Naive thymus-derived CD4-positive, alpha-beta T cell (primary cell): ENCODE results near the gene ERMP1. TPM values are rescaled to one million over a fixed set of nuclear protein-coding genes. Genes with fewer than 3 reads are reported as not detected.
"Not testable (repeated sequence)": the region's sequence is repeated elsewhere in the genome, so short reads cannot be mapped to it uniquely, and the experiment has no call there.

Experiments
- ATAC-seq: fragments of 150-1000 bp; cut with Tn5 transposase; 2 replicates; pipeline ENCODE4 v1.10.0; 2021; ENCODE audit warnings: mild to moderate bottlenecking, moderate library complexity
- CTCF ChIA-PET: fragments of 350-600 bp; sonication (Branson Sonifier 250); formaldehyde crosslinking; loops from one replicate; lab custom pipeline; 2021; ENCODE audit warnings: antibody characterized with exemption; lab: Charles Lee
- POLR2A ChIA-PET: fragments of 350-600 bp; sonication (Branson Sonifier 250); formaldehyde crosslinking; loops from one replicate; lab custom pipeline; 2021; ENCODE audit warnings: antibody characterized with exemption, inconsistent platforms; lab: Charles Lee
- DNase-seq, 9 donors: peaks; one replicate each; pipeline versions ENCODE4 v3.0.0 to v3.0.0-alpha.2; 2020 to 2022; ENCODE audit warnings: mixed read lengths in 1 of 9
- H3K27ac ChIP-seq: one replicate; pipeline ENCODE4 v1.7.0; 2013; ENCODE audit warnings: mild to moderate bottlenecking, low read depth, low read length, moderate library complexity
- H3K27me3 ChIP-seq, 2 donors: one replicate each; pipeline ENCODE4 v1.7.0; 2013; ENCODE audit warnings: low read length in 2 of 2, mild to moderate bottlenecking in 2 of 2, moderate library complexity in 2 of 2; ENCODE audit not compliant: control insufficient read depth in 2 of 2, insufficient read depth in 2 of 2
- H3K36me3 ChIP-seq, 3 experiments: 1 replicate in 2 of 3; 2 replicates in 1 of 3; pipeline ENCODE4 v1.7.0; 2013; ENCODE audit warnings: low read length in 3 of 3, mild to moderate bottlenecking in 3 of 3, moderate library complexity in 1 of 3; ENCODE audit not compliant: insufficient read depth in 3 of 3, control insufficient read depth in 2 of 3
- H3K4me1 ChIP-seq, 2 donors: one replicate each; pipeline ENCODE4 v1.7.0; 2013; ENCODE audit warnings: low read length in 2 of 2, mild to moderate bottlenecking in 2 of 2, moderate library complexity in 1 of 2; ENCODE audit not compliant: control insufficient read depth in 2 of 2, insufficient read depth in 2 of 2
- H3K4me3 ChIP-seq: 2 replicates; pipeline ENCODE4 v1.7.0; 2013; ENCODE audit warnings: mild to moderate bottlenecking, low read length
- H3K9me3 ChIP-seq, 3 experiments: 1 replicate in 2 of 3; 2 replicates in 1 of 3; pipeline ENCODE4 v1.7.0; 2013; ENCODE audit warnings: low read length in 3 of 3; ENCODE audit not compliant: control insufficient read depth in 2 of 3
- H3K27ac Mint-ChIP-seq, 9 donors: one replicate each; pipeline ENCODE4 v1.8.0; 2020 to 2022; ENCODE audit warnings: mixed read lengths in 9 of 9, mild to moderate bottlenecking in 8 of 9, moderate library complexity in 5 of 9, inconsistent platforms in 2 of 9
- H3K27me3 Mint-ChIP-seq, 5 donors: one replicate each; pipeline ENCODE4 v1.8.0; 2021 to 2022; ENCODE audit warnings: mixed read lengths in 5 of 5, mild to moderate bottlenecking in 1 of 5
- H3K36me3 Mint-ChIP-seq, 5 donors: one replicate each; pipeline ENCODE4 v1.8.0; 2020 to 2022; ENCODE audit warnings: mixed read lengths in 5 of 5, mild to moderate bottlenecking in 3 of 5, inconsistent platforms in 1 of 5
- H3K4me1 Mint-ChIP-seq, 7 donors: one replicate each; pipeline ENCODE4 v1.8.0; 2020 to 2022; ENCODE audit warnings: mixed read lengths in 7 of 7, mild to moderate bottlenecking in 3 of 7, inconsistent platforms in 1 of 7
- H3K4me3 Mint-ChIP-seq, 10 donors: one replicate each; pipeline ENCODE4 v1.8.0; 2020 to 2022; ENCODE audit warnings: mild to moderate bottlenecking in 10 of 10, mixed read lengths in 10 of 10, moderate library complexity in 6 of 10, inconsistent platforms in 2 of 10
- H3K9me3 Mint-ChIP-seq, 11 donors: one replicate each; pipeline ENCODE4 v1.8.0; 2020 to 2022; ENCODE audit warnings: mixed read lengths in 11 of 11, mild to moderate bottlenecking in 4 of 11, inconsistent platforms in 1 of 11, moderate library complexity in 1 of 11
- intact Hi-C, 2 donors: fragments of 100-400 bp; cut with micrococcal nuclease; formaldehyde crosslinking; loops; one replicate each; pipeline ENCODE4 v1.15.1; 2023
- polyA plus RNA-seq, 2 donors: library from polyadenylated mRNA; unstranded; fragments of 300-500 nt; fragmentation: Illumina TruSeq; gene quantifications; one replicate each; pipeline ENCODE4 v1.2.3, GENCODE V29; 2021
- total RNA-seq, 6 experiments: library from RNA in 5 of 6; stranded (reverse) in 5 of 6; gene quantifications; 1 replicate in 5 of 6; 2 replicates in 1 of 6; pipeline ENCODE4 v1.2.3 and lab custom pipeline; 2021 to 2026

ERMP1 gene
- total and polyA plus RNA-seq, 7 experiments from 2014 or later = 7.3 to 37.1 (median 13.0) TPM

- Histone ChIP-seq H3K36me3 (peaks cover 6 to 56% (median 10%) of the 10 kb centered on the region in 3 experiments), H3K9me3 (peaks cover 0 to 16% (median 5%) of the 10 kb centered on the region in 3 experiments)
- peaks cover 47 to 95% (median 88%) of the 10 kb centered on the region in 5 donors for H3K36me3 Mint-ChIP-seq
- H3K4me3 ChIP-seq, H3K4me1 ChIP-seq, ATAC-seq, H3K27ac ChIP-seq, H3K4me3 Mint-ChIP-seq, DNase-seq, H3K27me3 Mint-ChIP-seq, CTCF ChIA-PET, POLR2A ChIA-PET, intact Hi-C loops, H3K27me3 ChIP-seq: not testable (repeated sequence)
- H3K27ac Mint-ChIP-seq = peak overlapping the region in 3 of 9 donors; percentile 19 to 76 (median 53)
- peaks cover 0 to 18% (median 6%) of the 10 kb centered on the region in 7 donors for H3K4me1 Mint-ChIP-seq
- peaks cover 0 to 54% (median 33%) of the 10 kb centered on the region in 11 donors for H3K9me3 Mint-ChIP-seq
Observed at GRCh38 chr9:5783420-5783819, 49.5 kb downstream of the ERMP1 start.

- Mint-ChIP-seq H3K27ac (peak overlapping the region in 1 of 9 donors; percentile 53), H3K36me3 (peaks cover 38 to 83% (median 81%) of the 10 kb centered on the region in 5 donors), H3K9me3 (peaks cover 0 to 70% (median 37%) of the 10 kb centered on the region in 11 donors)
- Histone ChIP-seq H3K9me3 (peaks cover 0 to 20% (median 7%) of the 10 kb centered on the region in 3 experiments), H3K36me3 (peaks cover 13 to 56% (median 16%) of the 10 kb centered on the region in 3 experiments)
- CTCF ChIA-PET, H3K4me1 ChIP-seq, ATAC-seq, POLR2A ChIA-PET, H3K27me3 ChIP-seq, H3K27ac ChIP-seq, H3K27me3 Mint-ChIP-seq, H3K4me3 ChIP-seq, H3K4me1 Mint-ChIP-seq, intact Hi-C loops, H3K4me3 Mint-ChIP-seq, DNase-seq: not testable (repeated sequence)
Observed at GRCh38 chr9:5779705-5780218, 53.2 kb downstream of the ERMP1 start.

- no peak overlapping the region for H3K4me3 Mint-ChIP-seq
- H3K9me3 ChIP-seq = peaks cover 0 to 20% (median 7%) of the 10 kb centered on the region in 3 experiments
- ChIA-PET CTCF (no interaction called here), POLR2A (no interaction called here)
- H3K4me1 Mint-ChIP-seq = peaks cover 0 to 6% (median 2%) of the 10 kb centered on the region in 7 donors
- no peak overlapping the region for H3K4me3 ChIP-seq
- H3K36me3 Mint-ChIP-seq = peaks cover 40 to 82% (median 80%) of the 10 kb centered on the region in 5 donors
- H3K36me3 ChIP-seq = peaks cover 13 to 65% (median 16%) of the 10 kb centered on the region in 3 experiments
- peaks cover 0 to 65% (median 37%) of the 10 kb centered on the region in 11 donors for H3K9me3 Mint-ChIP-seq
- H3K27me3 ChIP-seq = no peaks in the 10 kb centered on the region
- no peaks in the 10 kb centered on the region for H3K4me1 ChIP-seq
- H3K27ac Mint-ChIP-seq = no peak overlapping the region
- no peaks in the 10 kb centered on the region for H3K27me3 Mint-ChIP-seq
- no peak for DNase-seq
- no peak for ATAC-seq
- intact Hi-C loops = no loop called here
- H3K27ac ChIP-seq = no peak overlapping the region
Observed at GRCh38 chr9:5778805-5779204, 54.1 kb downstream of the ERMP1 start.

- ATAC-seq = no peak
- H3K27ac Mint-ChIP-seq = peak overlapping the region in 6 of 9 donors; percentile 1 to 51 (median 12)
- H3K4me3 Mint-ChIP-seq = no peak overlapping the region
- no peaks in the 10 kb centered on the region for H3K27me3 ChIP-seq
- H3K9me3 ChIP-seq = peaks cover 0 to 4% (median 3%) of the 10 kb centered on the region in 3 experiments
- DNase-seq = no peak
- no peak overlapping the region for H3K4me3 ChIP-seq
- peaks cover 0 to 16% (median 4%) of the 10 kb centered on the region in 11 donors for H3K9me3 Mint-ChIP-seq
- CTCF ChIA-PET = interaction anchor here (0.6 kb wide), 1 partner anchor 83 kb away, joined by 3 read pairs; no protein-coding TSS in a partner anchor
- H3K4me1 Mint-ChIP-seq = peaks cover 3 to 13% (median 4%) of the 10 kb centered on the region in 7 donors
- H3K36me3 Mint-ChIP-seq = peaks cover 19 to 71% (median 57%) of the 10 kb centered on the region in 5 donors
- no peaks in the 10 kb centered on the region for H3K4me1 ChIP-seq
- no peak overlapping the region for H3K27ac ChIP-seq
- peaks cover 12 to 71% (median 15%) of the 10 kb centered on the region in 3 experiments for H3K36me3 ChIP-seq
- POLR2A ChIA-PET = no interaction called here
- intact Hi-C loops = no loop called here
- no peaks in the 10 kb centered on the region for H3K27me3 Mint-ChIP-seq
Observed at GRCh38 chr9:5773324-5773999, 59.5 kb downstream of the ERMP1 start.

- DNase-seq (no peak), ATAC-seq (peak; percentile 67)
- Histone ChIP-seq H3K36me3 (peaks cover 10 to 68% (median 13%) of the 10 kb centered on the region in 3 experiments), H3K27ac (no peak overlapping the region), H3K27me3 (no peaks in the 10 kb centered on the region), H3K4me1 (no peaks in the 10 kb centered on the region), H3K9me3 (no peaks in the 10 kb centered on the region), H3K4me3 (no peak overlapping the region)
- H3K27ac Mint-ChIP-seq = peak overlapping the region in 8 of 9 donors; percentile 3 to 80 (median 68)
- H3K36me3 Mint-ChIP-seq = peaks cover 11 to 71% (median 58%) of the 10 kb centered on the region in 5 donors
- ChIA-PET CTCF (no interaction called here), POLR2A (no interaction called here)
- peaks cover 4 to 40% (median 10%) of the 10 kb centered on the region in 7 donors for H3K4me1 Mint-ChIP-seq
- intact Hi-C loops = no loop called here
- peak overlapping the region in 2 of 10 donors; percentile 6 to 39 for H3K4me3 Mint-ChIP-seq
- H3K27me3 Mint-ChIP-seq = no peaks in the 10 kb centered on the region
- no peaks in the 10 kb centered on the region for H3K9me3 Mint-ChIP-seq
Observed at GRCh38 chr9:5767968-5768932, 64.7 kb downstream of the ERMP1 start.
